Sciatic nerve (tissue), 2 donors: ENCODE data around the gene NAA50. TPM values are rescaled to one million over a fixed set of nuclear protein-coding genes. Genes with fewer than 3 reads are reported as not detected.

Source experiments
- ATAC-seq: fragments of 200-7000 bp; cut with Tn5 transposase; one replicate; pipeline ENCODE4 v1.9.1; 2020; ENCODE audit warnings: mild to moderate bottlenecking, moderate library complexity
- DNase-seq: peaks from one replicate; pipeline ENCODE4 v3.0.0-alpha.2; 2020; ENCODE audit warnings: low spot score
- intact Hi-C: fragments of 100-400 bp; cut with DNase I; formaldehyde crosslinking; loops from one replicate; pipeline ENCODE4 v1.14.2; 2022
- total RNA-seq: library from RNA; stranded (reverse); fragmentation: NEBNext Ultra II Directional; extraction: Animal tissue kit (Norgen Biotek cat#: 25700); gene quantifications from one replicate; pipeline ENCODE4 v1.2.1, GENCODE V29; 2021
- donor health status: DM: no; HTN: no; CAD: no.
- donor health status: DM: no; HTN: no; CAD: no.

The NAA50 gene
- total RNA-seq, 1 donor from 2014 or later, result 75.7 TPM

GRCh38 chr3:113744941-113745755, 901 bp downstream of the NAA50 start:
- peak; percentile 81 for ATAC-seq
- intact Hi-C loops, result no loop called here

GRCh38 chr3:113743006-113743630, 2.9 kb downstream of the NAA50 start:
- DNase-seq (no peak), ATAC-seq (no peak)
- intact Hi-C loops, result no loop called here

More at GRCh38 chr3:113744941-113745755, 901 bp downstream of the NAA50 start:
- DNase-seq, result peak; percentile 73

GRCh38 chr3:113741620-113742019, 4.4 kb downstream of the NAA50 start:
- ATAC-seq (no peak), DNase-seq (no peak)
- intact Hi-C loops, result no loop called here

- ATAC-seq (no peak), DNase-seq (no peak)
- intact Hi-C loops, result no loop called here
Measured at GRCh38 chr3:113741086-113741485, 5.0 kb downstream of the NAA50 start.

- DNase-seq, result no peak
- intact Hi-C loops, result no loop called here
- ATAC-seq, result peak; percentile 91
Measured at GRCh38 chr3:113736548-113737089, 9.4 kb downstream of the NAA50 start.

DNA sequence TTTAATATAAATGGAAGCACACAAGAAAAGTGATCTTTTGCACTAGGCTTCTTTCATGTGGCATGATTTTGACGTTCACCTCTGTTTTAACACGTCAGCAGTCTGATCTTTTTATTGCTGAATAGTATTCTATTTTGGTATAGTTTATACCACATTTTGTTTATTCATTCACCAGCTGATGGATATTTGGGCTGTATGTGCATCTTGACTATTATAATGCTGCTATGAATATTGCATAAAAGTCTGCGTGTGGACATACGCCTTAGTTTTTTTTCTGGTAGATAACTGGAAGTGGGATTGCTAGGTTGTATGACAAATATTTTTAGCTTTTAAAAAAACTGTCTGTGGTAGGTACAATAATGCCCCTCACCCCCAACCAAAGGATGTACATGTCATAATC, 14.4 kb downstream of the NAA50 start:
- DNase-seq, result no peak
- ATAC-seq, result no peak
- intact Hi-C loops, result no loop called here

DNA sequence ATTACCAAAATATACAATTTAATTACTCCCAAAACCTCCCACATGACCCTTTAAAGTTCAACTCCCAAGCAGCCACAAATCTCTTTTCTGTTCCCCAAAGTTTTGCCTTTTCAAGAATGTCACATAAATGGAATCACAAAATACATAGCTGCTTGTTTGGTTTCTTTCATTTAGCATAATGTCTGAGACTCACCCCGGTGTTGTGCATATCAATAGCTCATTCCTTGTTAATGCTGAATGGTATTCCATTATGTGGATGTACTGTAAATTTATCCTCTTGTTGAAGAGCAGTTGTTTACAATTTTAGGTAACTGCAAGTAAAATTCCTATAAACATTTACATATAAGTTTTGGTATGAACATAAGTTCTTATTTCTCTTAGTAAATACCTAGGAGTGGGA, 15.5 kb downstream of the NAA50 start:
- DNase-seq (no peak), ATAC-seq (no peak)
- intact Hi-C loops, result no loop called here

DNA sequence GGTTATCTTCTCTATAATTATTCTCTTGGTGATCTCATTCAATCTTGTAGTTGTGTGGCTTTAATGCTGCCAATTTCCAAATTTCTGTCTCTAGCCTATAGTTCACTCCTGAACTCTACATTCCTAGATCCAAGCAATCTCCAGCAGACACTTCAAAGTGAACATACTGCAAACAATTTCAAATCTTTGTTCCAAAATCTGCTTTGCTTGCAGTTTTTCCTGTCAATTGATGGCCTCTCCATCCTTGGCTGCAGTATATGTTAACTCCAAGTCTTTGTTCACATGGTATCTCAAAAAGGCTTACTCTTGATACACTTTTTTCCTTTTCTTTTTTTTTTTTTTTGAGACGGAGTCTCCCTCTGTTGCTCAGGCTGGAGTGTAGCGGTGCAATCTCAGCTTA, 17.4 kb downstream of the NAA50 start:
- ATAC-seq (no peak), DNase-seq (no peak)
- intact Hi-C loops, result no loop called here

DNA sequence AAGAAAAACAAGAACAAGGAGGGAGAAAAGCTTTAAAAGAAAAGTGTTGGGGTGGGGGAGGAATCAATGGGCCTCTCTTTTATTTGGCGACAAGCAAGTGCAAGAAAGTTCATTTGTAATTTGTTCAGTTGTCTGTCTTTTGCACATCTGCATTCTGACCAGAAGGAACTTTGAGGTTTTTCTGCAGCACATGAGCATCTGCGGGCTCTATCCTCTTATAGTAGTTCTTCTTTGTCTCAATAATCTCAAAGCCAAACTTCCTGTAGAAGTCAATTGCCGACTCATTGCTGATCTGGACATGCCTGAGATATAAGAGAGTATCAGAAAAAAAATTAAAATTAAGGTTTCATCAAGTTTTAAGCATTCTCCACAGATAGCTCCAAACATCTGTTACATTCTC, 24.4 kb downstream of the NAA50 start:
- no peak for ATAC-seq
- intact Hi-C loops, result no loop called here

DNA sequence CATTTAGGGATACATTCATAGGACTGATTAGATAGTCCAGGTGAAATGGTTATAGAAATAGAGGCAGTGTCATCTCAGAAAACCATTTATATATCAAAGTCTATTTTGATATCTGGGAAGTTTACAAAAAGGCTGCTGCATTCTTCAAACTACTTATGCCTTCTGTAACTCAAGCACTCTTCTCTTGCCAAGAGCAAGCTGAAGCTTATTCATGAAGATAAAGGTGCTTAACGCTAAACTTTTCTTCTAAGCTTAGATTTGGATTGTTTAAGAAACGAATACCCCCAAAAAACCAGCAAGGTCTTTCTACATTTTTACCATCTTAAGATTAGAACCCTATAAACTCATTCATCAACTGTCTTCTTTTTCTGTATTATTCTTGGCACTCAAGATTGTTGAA, 26.3 kb downstream of the NAA50 start:
- ATAC-seq, result no peak
- intact Hi-C loops, result no loop called here
- no peak for DNase-seq

More for the DNA sequence above, 24.4 kb downstream of the NAA50 start:
- DNase-seq, result no peak

DNA sequence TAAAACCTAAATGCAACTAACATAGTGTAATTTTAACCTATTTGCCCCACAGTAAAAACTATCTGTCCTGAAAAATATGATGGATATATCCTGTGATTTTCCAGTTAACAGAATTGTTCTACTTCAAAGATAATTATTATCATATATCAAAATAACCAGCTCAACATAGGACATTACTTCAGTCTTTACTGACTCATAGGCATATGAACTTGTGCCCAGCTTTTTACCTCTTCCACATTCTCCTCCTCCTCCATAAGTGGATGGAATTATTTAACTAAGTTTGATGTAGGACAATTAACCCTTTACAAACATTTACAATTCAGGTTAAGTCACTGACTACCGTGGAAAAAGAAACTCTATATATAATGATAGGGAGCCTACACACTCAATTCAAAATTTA, 26.8 kb downstream of the NAA50 start:
- DNase-seq (no peak), ATAC-seq (no peak)
- intact Hi-C loops, result no loop called here

GRCh38 chr3:113717818-113718217, 28.2 kb downstream of the NAA50 start:
- ATAC-seq (no peak), DNase-seq (no peak)
- intact Hi-C loops, result no loop called here

DNA sequence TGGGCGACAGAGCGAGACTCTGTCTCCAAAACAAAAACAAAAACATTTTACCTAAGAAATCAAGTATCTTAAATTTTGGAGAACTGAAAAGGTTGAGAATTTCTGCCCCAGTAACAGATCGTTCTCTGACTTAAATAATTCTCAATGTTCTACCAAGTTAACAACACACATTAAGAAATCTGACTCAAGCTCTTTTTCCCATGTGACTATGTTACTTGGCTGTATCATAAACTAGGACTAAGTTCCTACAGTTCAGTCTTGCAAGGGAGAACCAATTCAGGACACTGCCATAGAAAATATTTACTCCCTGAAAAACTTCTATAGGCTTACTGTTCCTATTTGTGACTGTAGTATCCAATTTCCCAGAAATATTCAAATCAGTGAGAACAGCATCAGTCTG, 28.7 kb downstream of the NAA50 start:
- ATAC-seq, result peak; percentile 20
- intact Hi-C loops, result no loop called here

DNA sequence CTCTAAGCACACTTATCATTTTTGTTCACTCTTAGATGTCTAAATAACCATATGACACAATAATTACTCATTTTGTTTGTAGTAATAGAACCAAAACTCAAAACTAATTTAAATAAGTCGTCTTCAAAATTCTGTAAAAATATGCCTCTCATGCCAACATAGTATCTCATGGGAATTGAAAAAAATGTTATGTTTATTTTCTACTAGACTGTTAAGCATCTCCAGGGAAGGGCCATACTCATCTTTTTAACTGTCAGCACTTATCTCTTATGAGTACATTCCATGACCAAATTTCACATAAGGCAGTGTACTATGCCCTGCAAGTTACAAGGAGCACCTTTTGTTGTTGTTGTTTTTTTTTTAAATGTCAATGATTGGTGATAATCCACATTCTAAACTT, 31.3 kb downstream of the NAA50 start:
- ATAC-seq (peak; percentile 44), DNase-seq (no peak)
- intact Hi-C loops, result no loop called here

More for the DNA sequence above, 28.7 kb downstream of the NAA50 start:
- DNase-seq, result no peak

DNA sequence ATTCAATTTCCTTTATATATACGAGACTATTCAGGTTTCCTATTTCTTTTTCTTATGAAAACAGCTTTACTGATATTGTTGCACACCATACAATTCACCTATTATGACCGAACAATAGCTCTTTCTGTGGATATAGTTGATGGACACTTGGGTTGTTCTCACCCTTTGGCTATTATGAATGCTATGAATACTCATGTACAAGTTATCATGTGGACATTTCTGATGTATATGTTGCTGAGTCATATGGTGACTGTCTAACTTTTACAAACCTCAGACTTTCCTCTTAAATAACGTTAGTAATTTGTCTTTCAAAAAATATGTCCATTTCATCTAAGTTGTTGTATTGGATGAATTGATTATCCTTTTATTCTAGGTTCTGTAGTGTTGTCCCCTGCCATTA, 33.9 kb downstream of the NAA50 start:
- DNase-seq (no peak), ATAC-seq (no peak)
- intact Hi-C loops, result no loop called here

- ATAC-seq, result no peak
- DNase-seq, result no peak
- intact Hi-C loops, result no loop called here
Measured at GRCh38 chr3:113707835-113708234, 38.2 kb downstream of the NAA50 start.

DNA sequence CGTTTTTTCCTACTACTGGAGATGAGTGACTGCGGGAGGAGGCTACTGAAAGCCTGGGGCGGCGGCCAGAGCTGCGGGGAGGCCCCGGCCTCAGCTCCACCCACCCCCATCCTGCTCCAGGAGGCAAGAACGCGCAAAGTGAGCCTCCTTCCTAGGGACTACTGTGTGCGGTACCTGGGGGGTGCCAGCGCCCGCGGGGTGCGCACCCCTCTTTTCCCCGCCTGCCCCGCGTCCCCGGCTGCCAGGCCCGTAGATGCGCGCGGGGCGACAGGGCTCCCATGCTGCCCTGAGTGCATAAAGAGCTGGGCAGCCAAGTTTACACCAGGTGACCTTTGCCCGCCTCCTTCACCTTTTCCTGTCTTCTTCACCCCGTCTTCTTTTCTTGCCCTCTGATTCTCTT, 47.1 kb downstream of the NAA50 start:
- intact Hi-C loops, result no loop called here
- DNase-seq, result no peak
- ATAC-seq, result no peak

GRCh38 chr3:113698213-113698742, 47.8 kb downstream of the NAA50 start:
- intact Hi-C loops, result no loop called here
- no peak for ATAC-seq
- no peak for DNase-seq

DNA sequence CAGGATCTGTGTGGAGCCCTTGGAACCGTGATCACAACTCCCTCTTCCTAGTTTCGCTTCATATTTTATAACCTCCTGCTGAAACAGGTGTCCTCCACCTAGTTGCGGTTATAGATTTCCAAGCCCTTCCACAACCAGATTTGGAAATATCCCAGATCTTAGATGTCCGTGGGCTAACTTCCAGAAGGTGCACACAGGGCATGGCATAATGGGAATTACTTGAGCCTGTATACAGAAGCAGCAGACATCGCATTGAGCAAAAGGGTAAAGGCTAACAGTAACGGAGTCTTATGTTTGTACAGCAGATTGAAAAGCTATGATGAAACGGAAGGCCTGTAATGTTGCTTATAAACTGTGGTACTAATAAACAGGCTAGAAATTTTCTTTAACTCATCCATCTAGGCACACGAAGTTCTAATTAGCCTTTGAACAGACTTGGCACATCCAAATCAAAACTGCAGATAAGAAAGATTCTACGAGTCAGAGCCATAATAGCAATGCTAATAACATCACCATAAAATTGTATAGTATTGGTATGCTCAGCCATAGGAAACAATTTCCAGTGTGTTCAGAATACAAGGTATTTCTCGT, 48.5 kb downstream of the NAA50 start:
- intact Hi-C loops, result no loop called here
- peak; percentile 11 for ATAC-seq
- DNase-seq, result no peak
